Smooth muscle cell of the umbilical artery (primary cell): Measurements from ENCODE around the gene UPK1A. TPM values are rescaled to one million over a fixed set of nuclear protein-coding genes. Genes with fewer than 3 reads are reported as not detected.

ENCODE experiments used
- total RNA-seq: library from RNA; depleted of rRNA; stranded (reverse); fragments of >200 nt; gene quantifications from 2 replicates; pipeline ENCODE4 v1.2.3, GENCODE V29; 2014

UPK1A gene
- total RNA-seq: not detected in 2 replicates

GRCh38 chr19:35666251-35666913, at the start of gene UPK1A:
Gene UPK1A (plus strand): TSS chr19:35666517. CDS start chr19:35666813, 296 bp downstream.

DNA sequence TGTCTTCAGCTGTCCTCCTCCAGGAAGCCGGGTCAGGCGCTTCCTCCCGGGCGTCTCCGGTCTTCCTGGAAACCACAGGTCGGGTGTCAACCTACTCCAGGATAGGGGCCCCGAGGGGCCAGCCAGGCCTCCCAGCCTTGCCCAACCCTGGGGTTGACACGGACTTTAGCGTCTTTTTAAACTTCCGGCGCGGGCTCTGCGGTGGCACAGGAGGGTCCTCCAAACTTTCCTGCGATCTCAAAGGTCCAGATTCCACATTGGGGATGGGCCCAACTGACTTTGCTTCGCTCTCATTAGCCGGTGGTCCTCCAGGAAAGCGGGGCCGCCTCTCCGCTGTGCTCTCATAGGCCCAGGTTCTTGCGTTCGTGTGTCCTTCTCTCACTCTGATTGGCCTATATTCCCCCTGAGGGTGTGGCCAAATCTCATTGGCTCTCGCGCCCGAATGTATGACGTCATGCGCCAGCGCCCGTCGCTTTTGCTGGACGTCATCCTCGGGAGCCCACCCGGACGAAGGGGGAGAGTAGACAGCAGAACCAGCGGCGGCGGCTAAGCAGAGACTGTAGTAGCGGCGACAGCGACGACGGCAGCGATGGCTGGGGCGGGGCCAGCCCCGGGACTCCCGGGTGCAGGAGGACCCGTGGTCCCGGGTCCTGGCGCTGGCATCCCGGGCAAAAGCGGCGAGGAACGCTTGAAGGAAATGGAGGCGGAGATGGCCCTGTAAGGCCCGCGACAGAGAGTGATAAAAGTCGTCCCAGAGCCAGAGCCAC, 37.6 kb upstream of the UPK1A start, which contains the start of gene RBM42:
Gene RBM42 (plus strand): TSS at position 472 of the 767 bp plus-strand sequence. CDS start 118 bp downstream, at position 590.

GRCh38 chr19:35641515-35642151, 24.7 kb upstream of the UPK1A start, which contains the start of gene ETV2:
Gene ETV2 (plus strand): TSS chr19:35641745. CDS start chr19:35642461, 716 bp downstream.

GRCh38 chr19:35648017-35648961, 18.0 kb upstream of the UPK1A start, which contains the start of gene COX6B1:
Gene COX6B1 (plus strand): TSS chr19:35648323. CDS start chr19:35651244, 2,921 bp downstream.

DNA sequence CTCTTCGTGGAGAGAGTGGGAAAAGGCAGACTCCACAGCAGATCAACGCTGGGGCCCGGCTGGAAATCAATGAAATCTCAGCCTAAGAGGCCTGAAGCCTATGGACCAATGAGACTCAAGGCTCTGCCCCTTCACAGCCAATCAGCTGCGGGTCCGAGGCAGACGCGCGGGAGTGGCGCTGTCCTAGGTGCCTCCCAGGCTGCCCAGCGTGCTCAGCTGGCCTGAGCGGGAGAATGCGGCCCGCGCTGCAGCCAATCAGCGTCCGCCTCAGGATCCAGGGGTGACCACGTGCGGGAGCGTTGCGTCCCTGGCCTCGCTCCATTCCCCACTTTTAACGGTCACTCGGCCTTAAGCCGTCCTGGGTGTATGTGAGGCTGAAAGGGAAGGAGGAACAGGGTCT, 37.9 kb downstream of the UPK1A start, which contains the start of gene ZBTB32:
Gene ZBTB32 (plus strand): TSS at position 341 of the 400 bp plus-strand sequence. CDS start 10,069 bp downstream, outside the sequence.

GRCh38 chr19:35717665-35718344, 51.5 kb downstream of the UPK1A start, which contains the start of gene KMT2B:
Gene KMT2B (plus strand): TSS chr19:35718003. CDS start chr19:35718019, 16 bp downstream.

Other genes with a start within 250 kb of the UPK1A start
- not detected in 2 replicates for gene FFAR2, start 218.3 kb upstream of the UPK1A start, total RNA-seq
- not detected in 2 replicates for gene KRTDAP, start 176.1 kb upstream of the UPK1A start, total RNA-seq
- 0.23 and 0.30 TPM in 2 replicates for gene DMKN, start 152.9 kb upstream of the UPK1A start, total RNA-seq
- gene SBSN, start 138.2 kb upstream of the UPK1A start, total RNA-seq: 0.59 and 0.65 TPM in 2 replicates
- not detected in 2 replicates for gene GAPDHS, start 133.1 kb upstream of the UPK1A start, total RNA-seq
- 61.2 and 100 TPM in 2 replicates for gene TMEM147, start 120.9 kb upstream of the UPK1A start, total RNA-seq
- not detected in 2 replicates for gene ATP4A, start 102.9 kb upstream of the UPK1A start, total RNA-seq
- not detected in 2 replicates for gene PMIS2, start 80.3 kb upstream of the UPK1A start, total RNA-seq
- 5.6 and 8.4 TPM in 2 replicates for gene HAUS5, start 53.8 kb upstream of the UPK1A start, total RNA-seq
- 30.0 and 42.8 TPM in 2 replicates for gene RBM42, start 37.5 kb upstream of the UPK1A start, total RNA-seq
- gene ETV2, start 24.8 kb upstream of the UPK1A start, total RNA-seq: 0.30 TPM in 1 of 2 replicates, not detected in the other
- gene COX6B1, start 18.2 kb upstream of the UPK1A start, total RNA-seq: 228 and 480 TPM in 2 replicates
- not detected in 2 replicates for gene ZBTB32, start 38.0 kb downstream of the UPK1A start, total RNA-seq
- 5.9 and 16.0 TPM in 2 replicates for gene KMT2B, start 51.5 kb downstream of the UPK1A start, total RNA-seq
- gene IGFLR1, start 75.9 kb downstream of the UPK1A start, total RNA-seq: 0.30 and 0.42 TPM in 2 replicates
- gene U2AF1L4, start 78.9 kb downstream of the UPK1A start, total RNA-seq: 4.2 and 9.8 TPM in 2 replicates
- 9.5 and 10.4 TPM in 2 replicates for gene PSENEN, start 79.1 kb downstream of the UPK1A start, total RNA-seq
- gene LIN37, start 82.1 kb downstream of the UPK1A start, total RNA-seq: 8.1 and 12.2 TPM in 2 replicates
- 77.2 and 141 TPM in 2 replicates for gene HSPB6, start 90.5 kb downstream of the UPK1A start, total RNA-seq
- 3.0 and 7.2 TPM in 2 replicates for gene PROSER3, start 91.7 kb downstream of the UPK1A start, total RNA-seq
- gene ARHGAP33, start 109.0 kb downstream of the UPK1A start, total RNA-seq: 1.8 and 6.2 TPM in 2 replicates
- not detected in 2 replicates for gene PRODH2, start 146.3 kb downstream of the UPK1A start, total RNA-seq
- gene NPHS1, start 186.0 kb downstream of the UPK1A start, total RNA-seq: not detected in 2 replicates
- gene KIRREL2, start 190.4 kb downstream of the UPK1A start, total RNA-seq: 0.05 TPM in 1 of 2 replicates, not detected in the other
- 15.4 and 15.7 TPM in 2 replicates for gene APLP1, start 202.1 kb downstream of the UPK1A start, total RNA-seq
- 2.7 and 5.2 TPM in 2 replicates for gene NFKBID, start 234.0 kb downstream of the UPK1A start, total RNA-seq
- gene HCST, start 236.0 kb downstream of the UPK1A start, total RNA-seq: 1.2 TPM in 2 replicates
- not detected in 2 replicates for gene TYROBP, start 241.8 kb downstream of the UPK1A start, total RNA-seq